Measurements from ENCODE around the gene GLIPR2. TPM values are rescaled to one million over a fixed set of nuclear protein-coding genes. Genes with fewer than 3 reads are reported as not detected.
"Not testable (repeated sequence)": the region's sequence is repeated elsewhere in the genome, so short reads cannot be mapped to it uniquely, and the experiment has no call there.

The GLIPR2 gene
- total RNA-seq, 1 donor from 2014 or later, result 14.3 TPM

DNA sequence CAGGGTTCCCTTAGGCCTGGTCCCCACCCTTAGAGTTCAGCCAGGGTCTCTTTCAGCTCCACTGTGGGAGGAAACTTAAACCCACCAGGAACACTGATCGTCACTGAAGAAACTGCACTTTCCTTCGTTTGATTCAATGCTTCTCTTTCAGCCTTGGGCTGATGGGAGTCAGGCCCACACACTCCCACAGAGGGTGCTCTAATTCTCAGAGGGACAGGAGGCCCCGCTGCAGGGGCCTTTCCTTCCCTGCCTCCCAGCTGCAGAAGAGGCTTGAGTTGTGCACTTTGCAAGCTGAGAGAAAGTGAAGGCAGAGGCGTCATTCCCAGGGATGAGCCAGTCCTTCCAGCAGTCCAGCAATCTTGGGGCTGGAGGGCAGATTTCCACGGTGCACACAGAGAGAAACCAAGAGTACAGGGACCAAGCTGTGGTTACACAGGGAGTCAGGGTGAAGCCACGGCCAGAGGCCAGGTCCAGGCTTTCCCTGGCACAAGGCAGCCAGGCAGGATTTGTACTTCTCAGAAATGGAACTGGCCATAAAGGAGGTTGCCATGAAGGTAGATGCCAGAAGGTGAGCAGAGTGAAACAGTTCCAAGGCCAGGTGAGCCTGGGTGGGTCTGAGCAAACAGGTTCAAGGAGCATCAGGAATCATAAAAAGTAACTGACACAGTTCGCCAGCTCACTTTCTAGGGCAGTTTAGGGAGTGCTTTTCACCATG lies 10.4 kb upstream of the GLIPR2 start:
- TF ChIP-seq, protein P1, sequence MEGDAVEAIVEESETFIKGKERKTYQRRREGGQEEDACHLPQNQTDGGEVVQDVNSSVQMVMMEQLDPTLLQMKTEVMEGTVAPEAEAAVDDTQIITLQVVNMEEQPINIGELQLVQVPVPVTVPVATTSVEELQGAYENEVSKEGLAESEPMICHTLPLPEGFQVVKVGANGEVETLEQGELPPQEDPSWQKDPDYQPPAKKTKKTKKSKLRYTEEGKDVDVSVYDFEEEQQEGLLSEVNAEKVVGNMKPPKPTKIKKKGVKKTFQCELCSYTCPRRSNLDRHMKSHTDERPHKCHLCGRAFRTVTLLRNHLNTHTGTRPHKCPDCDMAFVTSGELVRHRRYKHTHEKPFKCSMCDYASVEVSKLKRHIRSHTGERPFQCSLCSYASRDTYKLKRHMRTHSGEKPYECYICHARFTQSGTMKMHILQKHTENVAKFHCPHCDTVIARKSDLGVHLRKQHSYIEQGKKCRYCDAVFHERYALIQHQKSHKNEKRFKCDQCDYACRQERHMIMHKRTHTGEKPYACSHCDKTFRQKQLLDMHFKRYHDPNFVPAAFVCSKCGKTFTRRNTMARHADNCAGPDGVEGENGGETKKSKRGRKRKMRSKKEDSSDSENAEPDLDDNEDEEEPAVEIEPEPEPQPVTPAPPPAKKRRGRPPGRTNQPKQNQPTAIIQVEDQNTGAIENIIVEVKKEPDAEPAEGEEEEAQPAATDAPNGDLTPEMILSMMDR (IDR thresholded peaks at IDR 0.05), result no peak
- no peak for DNase-seq
- Mint-ChIP-seq H3K27ac (no peak overlapping the region), H3K4me3 (no peak overlapping the region), H3K27me3 (no peaks in the 10 kb centered on the region), H3K9me3 (no peaks in the 10 kb centered on the region), H3K4me1 (peaks cover 14% of the 10 kb centered on the region), H3K36me3 (ENCODE audit: low read depth) (peaks cover 12% of the 10 kb centered on the region)
- intact Hi-C loops (cut with micrococcal nuclease), result no loop called here
- ChIA-PET POLR2A (no interaction called here), CTCF (interaction anchor here (1.0 kb wide), 1 partner anchor 41 kb away, joined by 3 read pairs; no protein-coding TSS in a partner anchor)
- no peak for ATAC-seq (ENCODE audit: low read depth)

DNA sequence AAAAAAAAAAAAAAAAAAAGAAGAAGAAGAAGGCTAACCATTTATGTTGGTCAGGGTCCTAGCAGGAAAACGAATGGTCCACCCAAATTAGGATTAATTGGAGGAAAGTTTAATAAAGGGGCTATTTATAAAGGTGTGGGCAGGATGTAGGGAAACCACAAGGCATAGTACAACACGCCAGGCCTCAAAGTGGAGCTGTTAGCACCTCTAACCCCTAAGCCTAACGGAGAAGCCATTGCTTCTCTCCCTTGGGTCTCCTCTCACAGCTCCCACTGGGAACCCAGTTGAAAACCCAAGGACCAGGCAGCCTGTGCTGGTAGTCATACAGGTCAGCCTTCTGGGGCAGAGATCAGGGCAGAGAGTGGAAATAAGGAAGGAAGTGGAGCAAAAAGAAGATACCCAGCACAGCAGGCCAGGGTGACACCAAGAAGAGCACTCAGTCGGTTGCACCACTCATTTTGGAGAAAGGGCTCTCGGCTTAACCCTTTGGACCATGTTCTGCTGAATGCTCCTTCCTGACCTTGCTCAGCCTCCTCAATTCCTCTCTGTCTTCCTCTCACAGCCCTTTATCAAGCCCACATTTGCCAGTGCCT lies 8.8 kb upstream of the GLIPR2 start:
- CTCF ChIA-PET, result interaction anchor here (0.8 kb wide), 1 partner anchor 22 kb away, joined by 3 read pairs; no protein-coding TSS in a partner anchor
- Mint-ChIP-seq H3K4me1 (peaks cover 14% of the 10 kb centered on the region), H3K27me3 (no peaks in the 10 kb centered on the region), H3K4me3 (no peak overlapping the region), H3K27ac (no peak overlapping the region), H3K36me3 (ENCODE audit: low read depth) (peaks cover 3% of the 10 kb centered on the region), H3K9me3 (no peaks in the 10 kb centered on the region)
- TF ChIP-seq, protein P1 (IDR thresholded peaks at IDR 0.05), result no peak
- DNase-seq, result no peak
- ATAC-seq (ENCODE audit: low read depth), result no peak
- POLR2A ChIA-PET, result interaction anchor here (0.7 to 1.1 kb wide), 2 partner anchors 9 to 14 kb away, joined by 3 to 8 read pairs; partner anchors contain the start of gene GLIPR2
- intact Hi-C loops (cut with micrococcal nuclease), result no loop called here

DNA sequence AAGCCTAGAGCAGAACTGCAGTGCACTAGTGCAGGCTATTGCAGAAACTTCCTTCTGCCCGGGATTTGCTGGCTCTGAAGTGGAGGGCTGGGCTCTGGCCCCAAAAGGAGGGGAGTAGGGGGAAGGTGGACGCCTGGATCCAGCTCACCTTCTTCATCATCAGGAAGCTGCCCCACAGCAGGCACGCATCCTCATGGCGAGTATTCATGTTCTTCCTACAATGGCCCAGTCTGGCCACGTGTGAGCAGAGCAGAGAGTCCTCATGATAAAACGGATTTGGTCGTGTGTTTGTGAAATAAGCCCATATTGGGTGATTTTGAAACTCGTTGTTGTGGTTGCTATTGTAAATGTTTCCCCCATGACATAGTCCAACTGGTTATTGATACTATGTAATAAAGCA lies 8.2 kb upstream of the GLIPR2 start:
- ChIA-PET POLR2A (no interaction called here), CTCF (interaction anchor here (0.8 kb wide), 1 partner anchor 21 kb away, joined by 3 read pairs; no protein-coding TSS in a partner anchor)
- DNase-seq (no peak), ATAC-seq (ENCODE audit: low read depth) (no peak)
- no peaks in the 10 kb centered on the region for H3K9me3 Mint-ChIP-seq
- no peaks in the 10 kb centered on the region for H3K36me3 Mint-ChIP-seq (ENCODE audit: low read depth)
- H3K4me1 Mint-ChIP-seq, result peaks cover 14% of the 10 kb centered on the region
- no peak overlapping the region for H3K4me3 Mint-ChIP-seq
- intact Hi-C loops (cut with micrococcal nuclease), result no loop called here
- no peaks in the 10 kb centered on the region for H3K27me3 Mint-ChIP-seq
- no peak overlapping the region for H3K27ac Mint-ChIP-seq
- TF ChIP-seq, protein P1 (IDR thresholded peaks at IDR 0.05), result no peak

DNA sequence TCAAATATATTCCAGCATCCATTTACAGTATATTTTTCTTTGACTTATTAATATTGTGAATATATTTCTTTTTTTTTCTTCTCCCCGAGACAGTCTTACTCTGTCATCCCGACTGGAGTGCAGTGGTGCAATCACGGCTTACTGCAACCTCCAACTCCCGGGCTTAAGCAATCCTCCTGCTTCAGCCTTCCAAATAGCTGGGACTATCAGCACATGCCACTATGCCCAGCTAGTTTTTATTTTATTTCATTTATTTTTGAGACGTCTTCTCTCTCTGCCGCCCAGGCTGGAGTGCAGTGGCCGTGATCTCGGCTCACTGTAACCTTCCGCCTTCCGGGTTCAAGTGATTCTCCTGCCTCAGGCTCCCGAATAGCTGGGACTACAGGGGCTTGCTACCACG lies 7.4 kb upstream of the GLIPR2 start:
- Mint-ChIP-seq H3K27ac (no peak overlapping the region), H3K36me3 (ENCODE audit: low read depth) (no peaks in the 10 kb centered on the region), H3K27me3 (no peaks in the 10 kb centered on the region), H3K4me1 (peaks cover 14% of the 10 kb centered on the region), H3K4me3 (no peak overlapping the region), H3K9me3 (no peaks in the 10 kb centered on the region)
- ChIA-PET CTCF (no interaction called here), POLR2A (no interaction called here)
- DNase-seq (no peak), ATAC-seq (ENCODE audit: low read depth) (no peak)
- TF ChIP-seq, protein P1 (IDR thresholded peaks at IDR 0.05), result no peak
- intact Hi-C loops (cut with micrococcal nuclease), result no loop called here

DNA sequence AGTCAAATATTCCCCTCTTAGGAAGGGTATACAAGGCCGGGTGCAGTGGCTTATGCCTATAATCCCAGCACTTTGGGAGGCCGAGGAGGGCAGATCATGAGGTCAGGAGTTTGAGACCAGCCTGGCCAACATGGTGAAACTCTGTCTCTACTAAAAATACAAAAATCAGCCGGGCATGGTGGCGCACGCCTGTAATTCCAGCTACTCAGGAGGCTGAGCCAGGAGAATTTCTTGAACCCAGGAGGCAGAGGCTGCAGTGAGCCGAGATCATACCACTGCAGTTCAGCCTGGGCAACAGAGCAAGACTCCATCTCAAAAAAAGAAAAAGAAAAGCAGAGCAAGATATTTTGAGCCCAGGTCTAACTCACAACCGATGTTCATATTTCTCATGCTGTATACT lies 4.9 kb upstream of the GLIPR2 start:
- H3K9me3 Mint-ChIP-seq; CTCF ChIA-PET; H3K27me3 Mint-ChIP-seq; intact Hi-C loops (cut with micrococcal nuclease); DNase-seq; ATAC-seq (ENCODE audit: low read depth); H3K27ac Mint-ChIP-seq; H3K4me3 Mint-ChIP-seq; POLR2A ChIA-PET; H3K36me3 Mint-ChIP-seq (ENCODE audit: low read depth): not testable (repeated sequence)
- H3K4me1 Mint-ChIP-seq, result peaks cover 24% of the 10 kb centered on the region

All from activated B cell treated with CpG ODN at 0.5 μM for 24 hours (primary cell).